GM19463 (cell line): Measurements from ENCODE around the gene CHCHD6.

Experiments
- ATAC-seq: cut with Tn5 transposase; IDR thresholded peaks from one replicate; pipeline ENCODE4 v1.9.1; 2021; ENCODE audit warnings: mild to moderate bottlenecking, moderate library complexity; ENCODE audit not compliant: unreplicated experiment

Gene CHCHD6

GRCh38 chr3:126668450-126669401, 35.3 kb upstream of the CHCHD6 start:
- ATAC-seq, result no peak

DNA sequence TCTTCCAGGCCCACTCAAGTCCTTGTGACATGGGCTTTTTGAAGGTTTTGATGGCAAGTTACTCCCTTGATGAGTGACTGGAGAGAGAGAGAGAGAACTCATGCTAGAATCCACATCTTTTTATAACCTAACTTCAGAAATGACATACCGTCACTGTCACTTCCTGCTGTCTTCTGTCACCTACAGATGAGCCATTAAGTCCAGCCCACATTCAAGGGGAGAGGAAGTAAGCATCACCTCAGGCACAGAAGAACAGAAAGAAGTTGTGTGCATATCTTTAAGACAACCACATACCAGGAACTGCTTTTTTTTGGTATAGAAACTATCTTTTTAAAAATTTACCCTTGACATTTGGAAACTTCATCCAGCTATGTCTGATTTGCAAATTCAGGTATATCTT, 32.5 kb upstream of the CHCHD6 start:
- no peak for ATAC-seq

- ATAC-seq, result no peak
Measured at GRCh38 chr3:126672340-126672739, 31.7 kb upstream of the CHCHD6 start.

DNA sequence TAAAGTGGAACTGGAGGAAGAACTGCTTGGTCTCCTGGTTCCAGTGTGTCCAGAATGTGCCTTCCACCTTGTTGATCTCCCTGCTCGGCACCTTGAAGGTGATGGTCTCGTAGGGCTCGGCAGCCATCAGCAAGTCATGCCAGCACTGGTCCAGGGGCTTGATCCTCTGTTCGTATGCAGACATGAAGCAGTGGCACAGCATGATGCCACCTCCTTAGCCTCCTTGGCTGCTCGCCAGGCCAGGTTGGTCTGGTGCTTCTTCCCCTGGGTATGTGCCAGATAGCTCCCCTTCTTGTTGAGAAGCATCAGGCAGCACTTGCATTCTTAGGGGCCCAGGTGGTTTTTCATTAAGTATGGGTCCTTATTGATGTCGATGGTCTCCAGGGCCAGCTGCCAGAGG, 31.3 kb upstream of the CHCHD6 start:
- ATAC-seq, result no peak

DNA sequence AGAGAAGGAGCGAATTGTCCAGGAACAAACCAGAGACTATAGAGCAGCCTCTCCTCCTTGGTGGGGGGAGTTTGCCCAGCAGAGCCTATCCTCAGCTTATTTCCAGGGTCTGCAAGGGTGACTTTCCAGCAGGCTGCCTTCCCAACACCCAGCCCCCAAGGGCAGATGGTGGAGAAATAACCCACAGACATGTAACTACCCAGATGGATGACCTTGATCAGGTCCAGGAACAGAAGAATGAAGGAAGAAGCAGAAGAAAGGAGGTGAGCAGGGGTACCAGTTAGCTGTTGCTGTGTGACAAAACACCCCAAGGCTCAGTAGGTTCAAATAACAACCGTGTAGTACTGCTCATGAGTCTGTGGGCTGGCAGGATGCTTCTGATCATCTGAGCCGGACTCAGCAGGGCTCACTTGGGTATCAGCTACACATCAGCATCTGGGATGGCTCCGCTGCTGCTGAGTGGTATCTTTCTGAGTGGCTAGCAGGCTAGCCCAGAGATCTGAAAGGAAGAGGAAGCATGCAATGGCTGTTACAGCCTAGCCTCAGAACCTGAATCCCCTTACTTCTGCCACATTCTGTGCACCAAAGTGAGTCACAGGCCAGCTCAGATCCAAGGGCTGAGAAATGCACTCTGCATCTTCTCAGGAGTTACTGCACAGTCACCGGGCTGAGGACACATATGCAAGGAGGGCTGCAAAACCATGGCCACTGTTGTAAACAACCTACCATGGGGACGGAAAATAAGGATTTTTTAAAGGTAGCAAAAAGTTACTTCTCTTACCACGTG, 26.9 kb upstream of the CHCHD6 start:
- ATAC-seq, result no peak

GRCh38 chr3:126677862-126678503, 26.1 kb upstream of the CHCHD6 start:
- ATAC-seq, result no peak

DNA sequence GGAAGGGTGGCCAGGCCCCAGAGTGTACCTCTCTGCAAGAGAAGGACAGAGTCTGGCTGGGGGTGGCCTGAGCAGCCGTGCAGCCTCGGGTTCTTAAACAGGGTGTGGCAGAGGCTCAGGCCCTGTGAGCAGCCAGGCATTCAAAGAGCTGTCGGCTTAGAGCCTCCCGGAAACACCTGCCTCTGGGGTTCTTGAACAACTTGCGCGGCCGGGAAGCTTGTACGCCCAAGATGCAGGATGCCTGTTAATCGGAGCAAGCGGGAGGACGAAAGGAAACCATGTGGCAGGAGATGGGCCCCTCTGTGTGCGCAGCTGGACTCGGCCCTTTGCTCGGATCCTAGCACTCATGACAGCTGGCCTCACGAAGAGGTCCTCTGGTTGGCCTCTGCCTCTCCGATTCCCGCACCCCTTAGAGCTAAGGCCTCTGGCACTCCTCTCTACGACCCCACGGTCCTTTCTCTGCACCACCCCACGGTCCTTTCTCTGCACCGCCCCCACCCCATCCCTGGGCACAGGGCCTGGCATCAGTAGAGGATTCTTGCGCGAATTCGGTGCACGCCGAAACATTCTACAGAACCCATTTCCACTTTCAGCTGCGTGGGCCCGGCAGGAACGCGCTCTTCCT, 25.2 kb upstream of the CHCHD6 start:
- ATAC-seq, result no peak

DNA sequence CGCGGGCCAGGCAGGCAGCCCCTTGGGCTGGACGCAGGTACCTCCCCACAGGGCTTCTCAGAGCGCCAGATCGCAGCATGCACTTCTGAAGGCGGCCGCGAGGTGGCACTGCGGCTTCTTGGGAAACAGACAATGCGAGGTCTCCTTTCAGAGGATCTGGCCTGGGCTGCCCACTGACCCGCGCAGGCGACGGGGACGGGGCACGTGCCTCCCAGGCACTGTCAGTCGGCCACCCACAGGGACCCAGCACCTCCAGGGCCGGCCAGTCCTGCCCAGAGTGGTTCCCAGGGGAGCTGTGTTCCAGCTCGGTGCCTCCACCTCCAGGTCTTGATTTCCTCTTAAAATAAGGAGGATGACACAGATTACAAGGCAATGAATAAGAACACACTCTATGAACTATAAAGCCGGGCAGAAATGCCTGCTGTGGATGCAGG, 24.7 kb upstream of the CHCHD6 start:
- no peak for ATAC-seq

DNA sequence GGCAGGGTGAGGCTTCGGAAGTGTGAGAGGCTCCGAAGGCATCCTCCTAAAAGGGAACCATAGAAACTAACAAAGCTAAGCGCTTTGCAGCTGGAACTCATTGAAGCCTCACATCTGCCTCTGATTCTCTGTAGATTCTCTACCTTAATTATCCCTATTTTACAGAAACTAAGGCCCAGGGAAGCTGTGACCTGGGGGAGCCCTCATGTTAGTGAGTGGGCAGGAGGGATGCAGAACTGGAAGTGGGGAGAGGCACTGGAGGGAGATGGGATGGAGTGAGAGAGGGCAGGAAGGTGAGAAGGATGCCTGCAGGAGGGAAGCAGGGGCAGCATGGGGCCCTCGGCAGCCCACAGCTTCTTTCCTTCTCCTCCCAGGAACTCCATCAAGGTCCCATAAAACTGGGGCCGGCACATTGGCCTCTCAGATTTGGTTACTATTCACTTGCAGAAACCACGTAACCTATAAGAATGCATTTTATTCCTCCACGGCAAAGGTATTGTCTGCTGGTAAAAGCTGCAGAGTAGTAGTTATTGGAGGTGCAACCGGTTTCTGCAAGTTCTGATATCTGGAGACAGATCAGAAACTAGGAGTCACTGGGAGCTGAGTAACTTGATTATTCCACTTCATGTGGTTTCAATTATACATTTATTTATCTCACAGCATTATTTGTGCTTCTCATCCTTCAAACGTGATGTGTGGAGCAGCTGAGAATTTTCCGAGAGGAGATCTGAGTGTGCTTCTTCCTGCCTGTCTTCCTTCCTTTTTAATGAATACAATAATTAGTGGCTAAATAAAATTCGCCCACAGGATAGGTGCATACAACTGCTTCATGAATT, 24.0 kb upstream of the CHCHD6 start:
- no peak for ATAC-seq

GRCh38 chr3:126680667-126681055, 23.4 kb upstream of the CHCHD6 start:
- ATAC-seq, result no peak

DNA sequence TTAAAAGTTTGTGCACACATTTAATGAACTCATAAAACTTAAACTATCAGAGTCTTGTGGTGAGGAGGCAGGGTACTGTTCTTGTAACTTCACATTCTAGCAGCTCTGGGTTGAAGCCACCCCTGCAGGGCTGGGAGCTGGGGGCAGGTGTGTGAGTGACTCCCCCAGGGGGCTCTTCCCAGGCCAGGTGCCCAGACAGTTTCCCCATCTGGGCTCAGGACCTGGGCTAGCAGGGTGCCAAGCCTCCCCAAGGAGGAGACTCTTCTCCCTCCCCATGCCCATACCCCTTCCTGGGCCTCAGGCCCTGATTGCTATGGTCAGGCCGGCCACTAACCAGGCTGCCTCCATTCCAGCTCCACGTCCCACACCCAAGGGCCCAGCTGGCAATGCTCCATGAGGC, 22.0 kb upstream of the CHCHD6 start:
- ATAC-seq, result no peak

GRCh38 chr3:126683069-126683468, 21.0 kb upstream of the CHCHD6 start:
- ATAC-seq, result no peak

DNA sequence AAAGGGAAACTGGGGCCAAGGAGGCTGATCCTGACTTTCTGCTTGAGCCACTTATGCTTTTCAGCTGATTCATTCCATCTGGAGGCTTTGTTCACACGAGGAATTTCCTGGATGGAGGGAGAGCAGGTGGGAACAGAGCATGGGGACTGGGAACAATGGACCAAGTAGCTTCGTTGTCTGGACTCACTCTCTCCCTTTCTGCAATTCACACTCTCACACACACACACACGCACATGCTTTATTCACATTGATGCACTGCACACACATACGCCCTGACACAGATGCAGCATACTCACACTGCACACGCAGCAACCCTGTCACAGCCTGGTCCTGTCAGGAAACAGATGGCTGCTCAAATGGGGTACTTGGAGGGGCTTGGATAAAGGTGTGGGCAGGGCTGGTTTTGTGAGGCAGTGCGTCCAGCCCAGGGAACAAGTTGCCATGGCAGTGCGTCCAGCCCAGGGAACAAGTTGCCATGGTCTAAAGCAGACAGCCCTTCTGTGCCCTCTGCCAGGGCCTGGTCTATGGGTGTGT, 19.8 kb upstream of the CHCHD6 start:
- ATAC-seq, result no peak

GRCh38 chr3:126685021-126685420, 19.0 kb upstream of the CHCHD6 start:
- ATAC-seq, result no peak

GRCh38 chr3:126685493-126685892, 18.5 kb upstream of the CHCHD6 start:
- no peak for ATAC-seq

DNA sequence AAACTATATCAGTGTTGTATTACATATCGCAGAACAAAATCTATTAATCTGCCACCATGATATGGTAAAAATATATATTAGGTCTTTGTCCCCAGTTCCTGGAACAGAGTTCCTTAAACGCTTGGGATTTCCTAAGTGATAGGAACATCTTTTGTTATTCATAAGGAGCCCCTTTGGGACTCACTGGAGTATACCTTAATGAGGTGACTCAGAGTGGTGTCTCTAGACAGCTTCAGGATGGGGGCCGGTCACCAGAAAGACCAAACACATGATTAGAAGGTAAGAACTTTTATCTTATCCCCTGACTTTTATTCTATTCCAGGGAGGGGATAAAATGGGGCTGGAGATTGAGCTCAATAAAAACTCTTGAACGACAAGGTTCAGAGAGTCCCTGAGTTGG, 12.3 kb upstream of the CHCHD6 start:
- ATAC-seq, result no peak

DNA sequence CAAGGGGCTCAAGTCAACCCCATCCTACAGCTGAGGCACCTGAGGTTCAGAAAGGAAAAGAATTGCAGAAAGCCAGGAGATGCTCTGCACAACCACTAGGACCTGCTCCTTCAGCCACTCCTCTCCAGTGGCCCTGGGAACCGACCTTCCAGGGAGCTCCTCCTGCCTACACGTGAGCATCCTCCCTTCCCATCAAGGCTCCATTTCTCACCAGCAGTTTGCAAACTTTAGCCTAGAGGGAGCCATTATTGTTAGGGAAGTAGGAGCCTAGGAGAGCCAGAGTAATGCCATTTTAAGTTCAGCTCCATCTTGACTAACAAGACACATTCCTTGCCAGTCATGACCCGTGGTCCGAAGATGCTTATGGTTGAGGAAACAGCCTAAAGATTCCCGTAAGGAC, 11.2 kb upstream of the CHCHD6 start:
- ATAC-seq, result no peak

- no peak for ATAC-seq
Measured at GRCh38 chr3:126693921-126694320, 10.1 kb upstream of the CHCHD6 start.

DNA sequence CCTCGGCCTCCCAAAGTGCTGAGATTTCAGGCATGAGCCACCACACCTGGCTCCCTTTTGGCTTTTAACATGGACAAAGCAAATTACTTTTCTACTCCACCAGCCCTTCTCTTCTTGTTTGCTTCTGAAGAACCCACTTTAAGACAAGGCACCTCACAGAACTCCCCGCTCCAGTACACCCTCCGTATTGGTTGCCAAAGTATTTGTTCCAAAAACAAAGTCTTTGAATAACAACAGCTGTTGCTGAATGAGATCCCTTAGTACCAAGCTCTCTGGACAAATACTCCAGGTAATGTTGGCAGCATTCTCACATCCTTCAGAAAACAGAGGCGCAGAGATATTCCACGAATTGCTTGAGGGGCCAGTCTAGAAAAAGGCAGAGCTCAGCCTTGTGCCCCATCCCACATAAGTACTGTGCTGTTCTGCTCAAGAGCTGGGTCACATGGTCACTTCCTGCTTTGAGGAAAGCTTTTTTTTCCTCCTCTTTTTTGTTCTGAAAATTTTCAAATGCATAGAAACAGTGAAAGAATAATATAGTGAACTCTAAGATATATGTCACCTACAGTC, 7.3 kb upstream of the CHCHD6 start:
- ATAC-seq, result no peak

DNA sequence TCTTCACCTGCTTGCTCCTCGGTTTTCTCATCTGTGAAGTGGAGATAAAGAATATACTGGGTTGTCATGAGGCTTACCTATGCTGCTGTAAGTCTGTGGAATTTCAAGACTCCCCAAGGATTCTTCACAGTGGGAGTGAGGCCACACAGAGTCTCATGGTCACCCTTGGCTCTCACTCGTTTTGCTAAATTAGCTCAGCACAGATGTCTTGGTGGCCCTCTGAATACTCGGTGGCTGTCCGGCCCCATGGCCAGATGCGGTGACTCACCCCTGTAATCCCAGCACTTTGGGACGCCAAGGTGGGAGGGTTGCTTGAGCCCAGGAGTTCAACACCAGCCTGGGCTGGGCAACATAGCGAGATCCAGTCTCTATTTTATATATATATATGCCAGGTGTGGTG, 5.0 kb upstream of the CHCHD6 start:
- ATAC-seq, result no peak
